Measurements from ENCODE around the gene WNT3A. TPM values are rescaled to one million over a fixed set of nuclear protein-coding genes. Genes with fewer than 3 reads are reported as not detected.

Gene WNT3A
- total RNA-seq, 3 donors from 2014 or later = not detected

- Histone ChIP-seq H3K9me3 (no peaks in the 10 kb centered on the region), H3K4me3 (no peak overlapping the region), H3K36me3 (ENCODE audit: low read depth) (no peaks in the 10 kb centered on the region), H3K4me1 (ENCODE audit: low read depth) (peaks cover 17% of the 10 kb centered on the region)
- intact Hi-C loops (cut with DNase I, micrococcal nuclease) = no loop called here
- DNase-seq (peak; percentile 50 to 76 (median 64)), ATAC-seq (peak; percentile 37)
- TF ChIP-seq CTCF (IDR thresholded peaks at IDR 0.05) = no peak
Observed at GRCh38 chr1:228060458-228061190, 53.8 kb downstream of the WNT3A start.

DNA sequence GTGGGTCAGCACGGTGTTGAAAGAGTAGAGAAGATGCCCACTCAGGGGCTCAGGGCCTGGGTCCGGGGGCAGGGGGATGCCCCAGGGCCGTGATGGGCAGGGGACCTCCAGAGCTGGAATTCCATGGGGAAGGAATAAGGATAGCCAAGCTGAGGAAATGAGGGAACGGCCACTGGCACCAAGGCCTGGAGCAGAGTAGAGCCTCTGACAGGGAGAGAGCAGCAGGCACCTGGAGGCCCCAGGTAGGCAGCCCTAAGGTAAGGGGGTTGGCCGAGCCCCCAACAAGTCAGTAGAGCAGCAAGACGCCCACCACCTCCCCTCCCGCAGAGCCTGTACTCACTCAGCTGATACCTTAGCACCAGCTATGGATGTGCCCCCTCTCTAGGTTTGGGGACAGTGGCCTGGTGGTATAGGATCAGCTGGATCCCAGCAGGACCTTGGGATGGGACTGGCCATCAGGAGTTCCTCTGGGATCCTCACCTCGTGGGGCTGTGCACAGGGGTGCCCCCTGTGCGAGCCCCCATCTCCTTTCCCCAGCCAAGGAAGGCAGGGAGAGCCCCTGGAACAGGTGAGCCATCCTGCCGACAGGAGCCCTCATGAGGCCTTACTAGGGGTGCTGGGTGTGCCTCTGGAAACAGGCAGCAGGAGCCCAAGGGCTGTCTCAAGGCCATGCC lies 54.8 kb downstream of the WNT3A start:
- no peaks in the 10 kb centered on the region for H3K36me3 ChIP-seq (ENCODE audit: low read depth)
- DNase-seq = peak in 2 of 3 donors; percentile 26 to 41
- no peak for ATAC-seq
- H3K4me3 ChIP-seq = no peak overlapping the region
- intact Hi-C loops (cut with DNase I, micrococcal nuclease) = no loop called here
- peaks cover 17% of the 10 kb centered on the region for H3K4me1 ChIP-seq (ENCODE audit: low read depth)
- H3K9me3 ChIP-seq = no peaks in the 10 kb centered on the region
- no peak for TF ChIP-seq CTCF (IDR thresholded peaks at IDR 0.05)

- intact Hi-C loops (cut with DNase I, micrococcal nuclease) = no loop called here
- no peak for TF ChIP-seq CTCF (IDR thresholded peaks at IDR 0.05)
- DNase-seq = peak in 2 of 3 donors; percentile 26 to 43
Observed at GRCh38 chr1:228062085-228062791, 55.4 kb downstream of the WNT3A start.

GRCh38 chr1:228062812-228063211 lies 56.0 kb downstream of the WNT3A start:
- H3K4me1 ChIP-seq (ENCODE audit: low read depth) = peaks cover 17% of the 10 kb centered on the region
- TF ChIP-seq CTCF (IDR thresholded peaks at IDR 0.05) = no peak
- H3K4me3 ChIP-seq = no peak overlapping the region
- intact Hi-C loops (cut with DNase I, micrococcal nuclease) = no loop called here
- H3K9me3 ChIP-seq = no peaks in the 10 kb centered on the region
- H3K36me3 ChIP-seq (ENCODE audit: low read depth) = no peaks in the 10 kb centered on the region
- no peak for DNase-seq
- ATAC-seq = no peak

More at GRCh38 chr1:228062085-228062791, 55.4 kb downstream of the WNT3A start:
- no peak overlapping the region for H3K4me3 ChIP-seq
- no peaks in the 10 kb centered on the region for H3K36me3 ChIP-seq (ENCODE audit: low read depth)
- H3K9me3 ChIP-seq = no peaks in the 10 kb centered on the region
- ATAC-seq = no peak
- peaks cover 17% of the 10 kb centered on the region for H3K4me1 ChIP-seq (ENCODE audit: low read depth)

DNA sequence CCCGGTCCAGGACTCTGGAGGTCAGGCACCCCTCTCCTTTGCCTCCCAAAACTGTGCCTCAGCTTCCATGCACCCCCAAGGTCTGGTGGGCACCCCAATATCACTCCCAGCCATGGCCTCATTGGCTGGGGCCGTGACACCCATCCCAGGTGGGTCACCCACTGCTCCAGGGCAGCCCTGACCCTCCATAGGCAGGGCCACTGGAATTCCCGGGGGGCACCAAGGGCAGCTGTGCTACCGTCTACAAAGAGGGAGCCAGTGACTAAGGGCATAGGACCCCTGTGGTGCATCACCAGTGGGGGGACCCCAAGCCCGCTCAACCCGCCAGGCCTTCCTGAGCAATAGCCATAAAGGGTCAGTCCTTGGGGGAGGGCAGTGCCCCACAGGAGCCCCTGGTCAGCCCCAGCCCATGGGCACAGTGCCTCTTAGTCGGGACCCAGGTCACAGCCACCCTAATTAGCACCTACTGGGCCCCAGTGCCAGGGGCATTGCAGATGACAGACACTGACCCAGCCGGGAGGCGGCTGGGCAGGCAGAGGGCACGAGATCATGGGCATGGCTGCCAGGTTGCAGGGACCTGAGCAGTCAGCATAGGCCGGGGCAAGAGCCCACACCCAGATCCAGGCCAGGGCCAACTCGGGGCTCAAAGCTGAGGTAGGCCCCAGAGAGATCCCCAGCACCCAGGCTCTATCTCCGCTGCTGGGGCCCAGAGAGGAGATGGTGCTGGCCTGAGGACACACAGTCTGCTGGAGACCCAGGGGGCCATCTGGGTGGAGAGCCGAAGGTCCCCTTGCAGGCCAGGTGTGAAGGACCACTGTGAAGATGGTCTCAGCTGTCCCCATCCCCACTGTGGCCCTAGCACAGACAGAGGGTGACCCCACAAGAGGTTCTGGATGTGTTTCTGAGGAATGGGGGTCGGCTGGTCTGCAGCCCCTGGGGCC lies 56.7 kb downstream of the WNT3A start:
- Histone ChIP-seq H3K36me3 (ENCODE audit: low read depth) (no peaks in the 10 kb centered on the region), H3K4me1 (ENCODE audit: low read depth) (peaks cover 17% of the 10 kb centered on the region), H3K9me3 (no peaks in the 10 kb centered on the region), H3K4me3 (no peak overlapping the region)
- no peak for TF ChIP-seq CTCF (IDR thresholded peaks at IDR 0.05)
- intact Hi-C loops (cut with DNase I, micrococcal nuclease) = no loop called here
- DNase-seq (peak in 2 of 3 donors; percentile 18 to 40), ATAC-seq (no peak)
